Right lobe of liver (tissue), 6 donors: ENCODE measurements around the gene HIVEP2. TPM values are rescaled to one million over a fixed set of nuclear protein-coding genes. Genes with fewer than 3 reads are reported as not detected.
A peak's percentile ranks its signal among the peaks of the same experiment; 100 is the strongest.

Experiments used
- ATAC-seq, 4 donors: fragments of 200-7000 bp; cut with Tn5 transposase; one replicate each; pipeline ENCODE4 v1.9.1; 2020; ENCODE audit warnings: mild to moderate bottlenecking in 4 of 4, moderate library complexity in 4 of 4
- DNase-seq, 3 donors: peaks; one replicate each; pipeline ENCODE4 v3.0.0-alpha.2; 2020
- H3K27ac ChIP-seq, 3 donors: fragments of 200-600 bp; one replicate each; pipeline ENCODE4 v1.8.0; 2022
- H3K27me3 ChIP-seq, 2 donors: fragments of 200-600 bp; one replicate each; pipeline ENCODE4 v1.8.0; 2022
- H3K36me3 ChIP-seq, 4 donors: fragments of 200-600 bp; sonication (generic) in 1 of 4; one replicate each; pipeline versions ENCODE4 v1.5.1 to v1.8.0; 2017 to 2022; ENCODE audit warnings: control low read depth in 1 of 4
- H3K4me1 ChIP-seq, 4 donors: fragments of 200-600 bp; sonication (generic) in 1 of 4; one replicate each; pipeline versions ENCODE4 v1.5.1 to v1.8.0; 2017 to 2022; ENCODE audit warnings: control low read depth in 1 of 4
- H3K4me3 ChIP-seq, 3 donors: fragments of 200-600 bp; one replicate each; pipeline ENCODE4 v1.8.0; 2022
- H3K9me3 ChIP-seq, 4 donors: fragments of 200-600 bp; sonication (generic) in 1 of 4; one replicate each; pipeline versions ENCODE4 v1.5.1 to v1.8.0; 2017 to 2022; ENCODE audit warnings: control low read depth in 1 of 4
- POLR2A ChIP-seq: fragments of 450-650 bp; IDR thresholded peaks from one replicate; pipeline ENCODE4 v1.6.1; 2017; ENCODE audit warnings: antibody characterized with exemption, mild to moderate bottlenecking
- WGBS: methylation state at CpG from one replicate; pipeline ENCODE4 v1.1.6; 2018; ENCODE audit warnings: low coverage, low lambda C conversion rate; ENCODE audit not compliant: insufficient coverage; ENCODE audit errors: missing lambda C conversion rate; 5-methylcytosine and 5-hydroxymethylcytosine counted together
- intact Hi-C, 2 donors: fragments of 100-400 bp; cut with DNase I; formaldehyde crosslinking; loops; one replicate each; pipeline versions ENCODE4 v1.11.2 to v1.14.1; 2022
- total RNA-seq, 6 experiments: library from RNA; depleted of rRNA in 2 of 6; stranded (reverse); fragments of >200 nt in 2 of 6; fragmentation: NEBNext Ultra II Directional in 3 of 6; extraction: Animal tissue kit (Norgen Biotek cat#: 25700) in 3 of 6; gene quantifications; one replicate each; pipeline versions ENCODE4 v1.1.0 to v1.2.4, GENCODE V29; 2016 to 2023
- TF ChIP-seq, protein P1 (sequence below), 4 donors: fragments of 200-600 bp in 3 of 4; fragments of 450-650 bp in 1 of 4; IDR thresholded peaks; one replicate each; pipeline versions ENCODE4 v1.5.1 to v1.8.0; 2016 to 2022; ENCODE audit warnings: antibody characterized with exemption in 4 of 4, mild to moderate bottlenecking in 2 of 4
- donor health status: DM: no; HTN: yes; CAD: no.
- donor health status: DM: no; HTN: no; CAD: no.
- donor health status: DM: no; HTN: no; CAD: no.
- donor health status: DM: no; HTN: yes; CAD: no.
- donor health status: DM: no; HTN: yes; CAD: no.

HIVEP2 gene
- total RNA-seq, 6 experiments from 2014 or later, result 3.0 to 8.9 (median 5.1) TPM

DNA sequence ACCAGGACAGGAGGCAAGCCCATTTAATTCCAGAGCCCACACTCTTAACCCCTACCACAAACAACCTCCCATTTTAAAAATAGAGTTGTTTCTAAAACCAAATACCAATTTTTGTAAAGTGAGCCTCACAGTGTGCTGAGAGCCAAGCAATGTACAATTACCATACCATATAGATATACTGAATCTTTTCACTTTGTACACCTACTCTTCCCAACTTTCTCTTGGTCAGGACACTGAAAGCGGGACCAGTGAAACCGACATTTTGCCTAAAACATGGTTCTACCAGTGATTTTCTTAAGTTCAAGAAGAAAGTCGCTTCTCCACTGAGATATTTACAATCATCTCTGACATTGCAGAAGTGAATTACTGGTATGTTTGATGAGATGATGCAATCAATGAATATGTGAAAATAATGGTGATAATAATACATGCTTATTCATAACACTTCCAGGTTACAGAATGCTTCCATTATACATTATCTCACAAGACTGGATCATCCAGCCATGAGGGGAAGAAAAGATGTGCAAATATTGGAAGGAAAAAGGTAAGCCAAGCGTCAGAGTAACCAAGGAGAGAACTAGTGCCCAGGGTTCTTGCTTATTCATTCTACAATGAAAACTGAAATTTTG lies 74.1 kb downstream of the HIVEP2 start:
- Histone ChIP-seq H3K36me3 (no peaks in the 10 kb centered on the region), H3K9me3 (no peaks in the 10 kb centered on the region), H3K27me3 (no peaks in the 10 kb centered on the region), H3K27ac (no peak overlapping the region), H3K4me1 (peaks cover 0 to 49% (median 12%) of the 10 kb centered on the region in 4 donors), H3K4me3 (no peak overlapping the region)
- WGBS, result 79% methylated on average over 4 of the region's 4 CpGs
- TF ChIP-seq, protein P1, sequence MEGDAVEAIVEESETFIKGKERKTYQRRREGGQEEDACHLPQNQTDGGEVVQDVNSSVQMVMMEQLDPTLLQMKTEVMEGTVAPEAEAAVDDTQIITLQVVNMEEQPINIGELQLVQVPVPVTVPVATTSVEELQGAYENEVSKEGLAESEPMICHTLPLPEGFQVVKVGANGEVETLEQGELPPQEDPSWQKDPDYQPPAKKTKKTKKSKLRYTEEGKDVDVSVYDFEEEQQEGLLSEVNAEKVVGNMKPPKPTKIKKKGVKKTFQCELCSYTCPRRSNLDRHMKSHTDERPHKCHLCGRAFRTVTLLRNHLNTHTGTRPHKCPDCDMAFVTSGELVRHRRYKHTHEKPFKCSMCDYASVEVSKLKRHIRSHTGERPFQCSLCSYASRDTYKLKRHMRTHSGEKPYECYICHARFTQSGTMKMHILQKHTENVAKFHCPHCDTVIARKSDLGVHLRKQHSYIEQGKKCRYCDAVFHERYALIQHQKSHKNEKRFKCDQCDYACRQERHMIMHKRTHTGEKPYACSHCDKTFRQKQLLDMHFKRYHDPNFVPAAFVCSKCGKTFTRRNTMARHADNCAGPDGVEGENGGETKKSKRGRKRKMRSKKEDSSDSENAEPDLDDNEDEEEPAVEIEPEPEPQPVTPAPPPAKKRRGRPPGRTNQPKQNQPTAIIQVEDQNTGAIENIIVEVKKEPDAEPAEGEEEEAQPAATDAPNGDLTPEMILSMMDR (IDR thresholded peaks at IDR 0.05), result no peak
- TF ChIP-seq POLR2A, result no peak
- DNase-seq (no peak), ATAC-seq (no peak)
- intact Hi-C loops, result no loop called here

DNA sequence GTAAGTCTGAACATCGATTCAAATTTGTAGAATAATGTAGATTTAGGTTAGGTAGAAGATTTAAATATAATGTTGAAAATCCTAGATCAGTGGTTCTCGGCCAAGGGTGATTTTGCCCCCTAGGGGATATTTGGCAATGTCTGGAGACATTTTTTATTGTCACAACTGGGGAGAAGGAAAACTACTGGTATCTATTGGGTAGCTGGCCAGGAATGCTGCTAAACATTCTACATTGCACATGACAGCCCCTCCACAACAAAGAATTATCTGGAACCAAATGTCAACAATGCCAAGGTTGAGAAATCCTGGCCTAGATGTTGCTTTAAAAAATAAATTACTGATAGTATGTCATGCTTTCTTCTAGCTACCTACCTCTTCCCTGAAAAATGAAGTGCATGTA lies 76.1 kb downstream of the HIVEP2 start:
- no peak for TF ChIP-seq POLR2A
- TF ChIP-seq, protein P1 (IDR thresholded peaks at IDR 0.05), result no peak
- no peaks in the 10 kb centered on the region for H3K9me3 ChIP-seq
- ATAC-seq (peak in 1 of 4 donors; percentile 7), DNase-seq (no peak)
- WGBS, result 76% methylated on average over 2 of the region's 2 CpGs
- intact Hi-C loops, result no loop called here
- H3K4me1 ChIP-seq, result peaks cover 0 to 49% (median 12%) of the 10 kb centered on the region in 4 donors
- H3K27me3 ChIP-seq, result no peaks in the 10 kb centered on the region
- no peak overlapping the region for H3K4me3 ChIP-seq
- H3K36me3 ChIP-seq, result no peaks in the 10 kb centered on the region
- H3K27ac ChIP-seq, result no peak overlapping the region

DNA sequence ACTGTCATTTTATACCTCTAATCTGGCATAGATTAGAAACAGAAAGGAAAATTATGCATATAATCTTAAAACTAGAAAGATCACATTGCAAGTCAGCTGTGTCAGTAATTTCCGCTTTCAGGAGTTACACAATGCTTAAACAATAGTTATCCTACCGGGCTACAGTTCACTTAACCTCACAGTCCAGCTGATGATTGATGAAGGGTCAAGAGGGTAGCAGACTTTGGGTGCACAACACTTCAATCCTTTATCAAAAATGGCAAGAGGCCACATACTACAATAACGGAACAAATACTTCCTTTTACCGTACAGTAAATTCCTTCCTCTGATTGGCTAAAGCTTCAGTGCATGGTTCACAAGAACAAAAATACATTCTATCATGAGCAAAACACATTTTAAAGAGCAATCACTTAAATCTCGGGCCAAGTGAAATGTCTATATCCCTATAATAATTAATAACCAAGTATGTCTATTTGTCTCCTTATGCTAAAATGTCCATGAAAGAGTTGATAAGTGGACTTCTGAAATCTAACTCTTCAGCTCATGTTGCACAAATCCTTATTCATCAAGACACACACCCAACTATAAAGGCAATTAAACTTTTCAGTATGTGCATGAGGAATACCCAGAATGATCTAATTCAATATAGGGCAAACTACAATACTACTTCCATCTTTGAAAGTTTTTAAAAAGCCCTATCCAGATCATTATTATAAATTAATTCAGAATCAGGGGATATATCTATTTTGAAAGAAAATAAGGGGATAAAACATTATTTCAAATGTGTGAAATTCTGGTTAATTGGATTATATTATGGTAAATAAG lies 76.8 kb downstream of the HIVEP2 start:
- Histone ChIP-seq H3K27me3 (no peaks in the 10 kb centered on the region), H3K4me1 (peaks cover 0 to 49% (median 12%) of the 10 kb centered on the region in 4 donors), H3K27ac (peak overlapping the region in 1 of 3 donors; percentile 53), H3K4me3 (no peak overlapping the region), H3K36me3 (no peaks in the 10 kb centered on the region), H3K9me3 (no peaks in the 10 kb centered on the region)
- TF ChIP-seq, protein P1 (IDR thresholded peaks at IDR 0.05), result no peak
- TF ChIP-seq POLR2A, result no peak
- 10% methylated on average over 5 of the region's 5 CpGs for WGBS
- ATAC-seq (peak; percentile 87 to 92 (median 91)), DNase-seq (no peak)
- intact Hi-C loops, result no loop called here

DNA sequence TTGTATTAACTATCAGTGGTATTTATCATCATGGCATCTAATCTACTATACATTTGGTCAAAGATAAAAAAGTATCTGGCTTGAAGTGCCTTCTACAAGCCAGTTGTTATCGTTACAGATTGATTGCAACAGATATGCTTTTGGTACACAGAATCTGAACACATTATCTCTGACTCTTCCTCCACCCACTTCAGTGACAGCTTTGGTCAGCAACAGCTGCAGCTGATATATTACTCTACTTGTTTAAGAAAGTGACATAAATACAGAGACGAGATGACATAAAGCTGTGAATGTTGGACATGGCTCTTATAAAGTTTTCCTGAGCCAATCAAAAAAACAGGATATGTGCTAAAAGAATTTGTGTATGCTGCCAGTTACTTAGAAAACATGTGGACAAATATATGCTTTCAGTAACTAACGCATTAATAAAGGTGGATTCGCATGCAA lies 77.6 kb downstream of the HIVEP2 start:
- no peaks in the 10 kb centered on the region for H3K36me3 ChIP-seq
- H3K27ac ChIP-seq, result peak overlapping the region in 1 of 3 donors; percentile 53
- DNase-seq, result no peak
- whole genome bisulfite sequencing, result 28% methylated on average over 4 of the region's 4 CpGs
- H3K4me3 ChIP-seq, result no peak overlapping the region
- no peaks in the 10 kb centered on the region for H3K27me3 ChIP-seq
- H3K9me3 ChIP-seq, result no peaks in the 10 kb centered on the region
- ATAC-seq, result peak; percentile 27 to 55 (median 35)
- TF ChIP-seq, protein P1 (IDR thresholded peaks at IDR 0.05), result no peak
- intact Hi-C loops, result no loop called here
- H3K4me1 ChIP-seq, result peaks cover 0 to 45% (median 12%) of the 10 kb centered on the region in 4 donors
